Body of pancreas (tissue), 4 donors: ENCODE results near the gene WASL.

Experiments used
- POLR2A ChIP-seq, 3 donors: fragments of 450-650 bp; IDR thresholded peaks; one replicate each; pipeline ENCODE4 v1.6.1; 2016; ENCODE audit warnings: antibody characterized with exemption in 3 of 3, mild to moderate bottlenecking in 2 of 3
- TF ChIP-seq, protein P1 (sequence below), 7 experiments: fragments of 450-650 bp in 4 of 7; fragments of 200-600 bp in 3 of 7; sonication (generic) in 3 of 7; IDR thresholded peaks; one replicate each; pipeline ENCODE4 v1.5.1; 2016 to 2019; ENCODE audit warnings: antibody characterized with exemption in 7 of 7

DNA sequence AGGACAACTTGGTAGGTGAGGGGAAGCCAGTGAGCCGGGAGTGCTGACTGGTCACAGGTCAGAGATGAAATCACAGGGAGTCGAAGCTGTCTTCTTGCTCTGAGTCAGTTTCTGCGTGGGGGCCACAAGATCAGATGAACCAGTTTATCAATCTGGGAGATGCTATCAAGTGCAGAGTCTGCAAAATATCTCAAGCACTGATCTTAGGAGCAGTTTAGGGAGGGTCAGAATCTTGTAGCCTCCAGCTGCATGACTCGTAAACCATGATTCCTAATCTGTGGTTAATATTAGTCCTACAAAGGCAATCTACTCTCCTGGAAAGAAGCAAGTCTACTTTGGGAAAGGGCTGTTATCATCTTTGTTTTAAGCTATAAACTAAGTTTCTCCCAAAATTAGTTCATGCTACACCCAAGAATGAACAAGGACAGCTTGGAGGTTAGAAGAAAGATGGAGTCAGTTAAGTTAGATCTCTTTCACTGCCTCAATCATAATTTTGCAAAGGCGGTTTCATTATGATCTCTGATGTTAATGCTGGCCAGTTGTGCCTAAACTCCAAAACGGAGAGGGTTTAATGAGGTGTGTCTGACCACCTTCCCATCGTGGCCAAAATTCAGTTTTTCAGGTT, 101.6 kb downstream of the WASL start:
- TF ChIP-seq, protein P1, sequence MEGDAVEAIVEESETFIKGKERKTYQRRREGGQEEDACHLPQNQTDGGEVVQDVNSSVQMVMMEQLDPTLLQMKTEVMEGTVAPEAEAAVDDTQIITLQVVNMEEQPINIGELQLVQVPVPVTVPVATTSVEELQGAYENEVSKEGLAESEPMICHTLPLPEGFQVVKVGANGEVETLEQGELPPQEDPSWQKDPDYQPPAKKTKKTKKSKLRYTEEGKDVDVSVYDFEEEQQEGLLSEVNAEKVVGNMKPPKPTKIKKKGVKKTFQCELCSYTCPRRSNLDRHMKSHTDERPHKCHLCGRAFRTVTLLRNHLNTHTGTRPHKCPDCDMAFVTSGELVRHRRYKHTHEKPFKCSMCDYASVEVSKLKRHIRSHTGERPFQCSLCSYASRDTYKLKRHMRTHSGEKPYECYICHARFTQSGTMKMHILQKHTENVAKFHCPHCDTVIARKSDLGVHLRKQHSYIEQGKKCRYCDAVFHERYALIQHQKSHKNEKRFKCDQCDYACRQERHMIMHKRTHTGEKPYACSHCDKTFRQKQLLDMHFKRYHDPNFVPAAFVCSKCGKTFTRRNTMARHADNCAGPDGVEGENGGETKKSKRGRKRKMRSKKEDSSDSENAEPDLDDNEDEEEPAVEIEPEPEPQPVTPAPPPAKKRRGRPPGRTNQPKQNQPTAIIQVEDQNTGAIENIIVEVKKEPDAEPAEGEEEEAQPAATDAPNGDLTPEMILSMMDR (IDR thresholded peaks at IDR 0.05): no peak
- no peak for TF ChIP-seq POLR2A (IDR thresholded peaks at IDR 0.05)
